GM19463 (cell line): ENCODE measurements around the gene TUSC2.
"Not testable (repeated sequence)": the region's sequence is repeated elsewhere in the genome, so short reads cannot be mapped to it uniquely, and the experiment has no call there.

Experiments
- ATAC-seq: cut with Tn5 transposase; IDR thresholded peaks from one replicate; pipeline ENCODE4 v1.9.1; 2021; ENCODE audit warnings: mild to moderate bottlenecking, moderate library complexity; ENCODE audit not compliant: unreplicated experiment

The TUSC2 gene

GRCh38 chr3:50297384-50297775 is 30.6 kb downstream of the TUSC2 start:
- no peak for ATAC-seq

GRCh38 chr3:50296721-50297383 is 31.2 kb downstream of the TUSC2 start:
- ATAC-seq: no peak

- ATAC-seq: no peak
Measured at GRCh38 chr3:50295553-50296431, 32.2 kb downstream of the TUSC2 start.

GRCh38 chr3:50294492-50295403 is 33.3 kb downstream of the TUSC2 start:
- no peak for ATAC-seq

- ATAC-seq: no peak
Measured at GRCh38 chr3:50294089-50294488, 33.9 kb downstream of the TUSC2 start.

- ATAC-seq: no peak
Measured at GRCh38 chr3:50293079-50293801, 34.8 kb downstream of the TUSC2 start.

GRCh38 chr3:50292159-50293078 is 35.6 kb downstream of the TUSC2 start, which contains the start of gene IFRD2:
IFRD2 (minus strand) TSS chr3:50292429; CDS start chr3:50292274, 155 bp downstream.
- ATAC-seq: peak; percentile 94

- ATAC-seq: no peak
Measured at GRCh38 chr3:50290161-50290641, 37.8 kb downstream of the TUSC2 start.

- no peak for ATAC-seq
Measured at GRCh38 chr3:50289130-50289529, 38.9 kb downstream of the TUSC2 start.

GRCh38 chr3:50288387-50289007 is 39.5 kb downstream of the TUSC2 start:
- ATAC-seq: no peak

- ATAC-seq: no peak
Measured at GRCh38 chr3:50287262-50287661, 40.8 kb downstream of the TUSC2 start.

- no peak for ATAC-seq
Measured at GRCh38 chr3:50286322-50287227, 41.4 kb downstream of the TUSC2 start.

GRCh38 chr3:50284121-50284520 is 43.9 kb downstream of the TUSC2 start:
- ATAC-seq: not testable (repeated sequence)

GRCh38 chr3:50279255-50280016 is 48.6 kb downstream of the TUSC2 start:
- ATAC-seq: no peak

GRCh38 chr3:50278880-50279224 is 49.2 kb downstream of the TUSC2 start, which contains the start of gene LSMEM2:
LSMEM2 (plus strand) TSS chr3:50279087; CDS start chr3:50279114, 27 bp downstream.
- ATAC-seq: no peak

- no peak for ATAC-seq
Measured at GRCh38 chr3:50278123-50278879, 49.7 kb downstream of the TUSC2 start.
